T-helper 2 cell (primary cell): ENCODE results near the gene YOD1.

Source experiments
- DNase-seq, 5 experiments: peaks; one replicate each; pipeline versions ENCODE4 v3.0.0 to v3.0.0-alpha.2; 2012 to 2022
- total RNA-seq, 2 donors: gene quantifications; one replicate each; lab custom pipeline; 2026; lab: John Stamatoyannopoulos, UW

YOD1 gene
- total RNA-seq: 42.7 to 51.2 reads per million in 2 donors

DNA sequence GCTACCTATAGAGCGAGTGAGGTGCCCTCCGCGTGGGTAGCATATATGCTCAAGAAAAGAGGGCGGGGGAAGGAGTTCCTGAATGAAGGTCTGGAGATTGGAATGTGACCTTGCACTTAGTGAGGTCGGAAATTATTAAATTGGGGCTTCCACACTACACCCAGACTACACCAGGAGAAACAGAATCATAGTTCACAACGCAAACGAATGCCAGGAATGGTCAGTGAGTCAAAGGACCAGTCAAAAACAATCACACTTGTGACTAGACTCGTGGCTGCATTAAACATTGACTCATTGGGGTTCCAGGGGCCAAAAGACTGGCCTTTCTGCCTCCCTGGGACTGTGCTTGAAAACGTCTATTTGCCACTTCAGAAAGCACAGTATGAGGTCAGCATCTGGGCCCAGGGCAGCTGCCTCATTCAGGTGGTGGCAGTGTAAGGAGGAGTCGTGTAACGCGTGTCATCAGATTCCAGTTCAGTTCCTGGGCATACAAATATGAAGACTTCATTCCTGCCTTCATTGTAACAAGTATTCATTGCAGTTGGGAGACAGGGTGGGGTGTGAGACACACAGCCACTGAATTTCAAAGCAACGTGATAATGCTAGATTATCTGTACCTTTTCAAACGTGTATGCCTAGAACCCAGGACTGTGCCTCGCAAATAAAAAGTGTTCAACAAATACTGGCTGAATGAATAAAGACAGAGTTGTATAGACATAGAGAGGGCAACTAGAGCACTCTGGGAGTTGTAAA lies at the start of gene YOD1:
Gene YOD1 (minus strand): TSS at position 18 of the 753 bp plus-strand sequence. CDS start 178 bp downstream, outside the sequence.
- no peak for DNase-seq

DNA sequence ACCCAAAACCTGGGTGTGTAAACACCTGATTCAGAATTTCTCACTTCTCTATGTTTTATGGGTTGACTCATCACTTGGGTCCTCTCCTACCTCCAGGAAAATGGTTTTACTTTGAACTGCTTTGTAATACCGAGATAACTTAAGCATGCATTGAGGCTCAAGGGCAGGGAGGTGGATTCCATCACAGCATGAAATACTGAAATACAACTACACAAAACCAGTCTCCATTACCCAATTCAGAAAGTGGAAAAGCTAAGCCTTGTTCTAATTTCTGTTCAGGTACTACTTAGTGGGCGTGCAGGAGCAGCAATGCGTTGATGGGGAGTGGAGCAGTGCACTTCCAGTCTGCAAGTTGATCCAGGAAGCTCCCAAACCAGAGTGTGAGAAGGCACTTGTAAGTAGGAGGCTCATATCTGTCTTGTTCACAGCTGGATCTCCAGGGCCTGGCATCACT lies 46.9 kb upstream of the YOD1 start:
- peak in 1 of 5 experiments; percentile 58 for DNase-seq

GRCh38 chr1:207093944-207094343 lies 42.9 kb upstream of the YOD1 start:
- no peak for DNase-seq

DNA sequence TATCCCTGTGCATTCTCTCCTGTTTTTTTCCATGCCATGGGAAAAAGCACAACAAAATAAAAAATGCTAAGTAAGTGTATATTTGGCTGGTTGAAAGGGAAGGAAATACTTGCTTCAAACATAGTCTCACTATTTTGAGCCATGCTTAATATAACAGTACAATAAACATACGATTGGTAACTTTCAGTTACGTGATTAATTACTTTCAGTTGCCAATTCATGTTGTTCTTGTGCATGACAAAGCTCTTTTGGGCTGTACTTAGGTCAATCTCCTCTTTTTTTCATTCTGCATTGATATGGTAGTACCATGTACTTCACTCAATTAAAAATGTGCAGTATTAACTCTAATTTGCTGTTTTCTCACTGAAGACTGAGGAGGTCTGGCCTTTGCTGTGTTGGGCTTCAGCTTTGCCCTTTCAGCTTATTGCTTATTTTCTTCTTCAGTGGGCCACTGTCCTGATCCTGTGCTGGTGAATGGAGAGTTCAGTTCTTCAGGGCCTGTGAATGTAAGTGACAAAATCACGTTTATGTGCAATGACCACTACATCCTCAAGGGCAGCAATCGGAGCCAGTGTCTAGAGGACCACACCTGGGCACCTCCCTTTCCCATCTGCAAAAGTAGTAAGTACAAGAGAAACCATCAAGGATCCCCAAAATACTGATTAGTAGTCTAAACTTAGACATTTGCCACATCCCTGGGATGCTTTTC lies 40.3 kb upstream of the YOD1 start:
- DNase-seq: no peak

DNA sequence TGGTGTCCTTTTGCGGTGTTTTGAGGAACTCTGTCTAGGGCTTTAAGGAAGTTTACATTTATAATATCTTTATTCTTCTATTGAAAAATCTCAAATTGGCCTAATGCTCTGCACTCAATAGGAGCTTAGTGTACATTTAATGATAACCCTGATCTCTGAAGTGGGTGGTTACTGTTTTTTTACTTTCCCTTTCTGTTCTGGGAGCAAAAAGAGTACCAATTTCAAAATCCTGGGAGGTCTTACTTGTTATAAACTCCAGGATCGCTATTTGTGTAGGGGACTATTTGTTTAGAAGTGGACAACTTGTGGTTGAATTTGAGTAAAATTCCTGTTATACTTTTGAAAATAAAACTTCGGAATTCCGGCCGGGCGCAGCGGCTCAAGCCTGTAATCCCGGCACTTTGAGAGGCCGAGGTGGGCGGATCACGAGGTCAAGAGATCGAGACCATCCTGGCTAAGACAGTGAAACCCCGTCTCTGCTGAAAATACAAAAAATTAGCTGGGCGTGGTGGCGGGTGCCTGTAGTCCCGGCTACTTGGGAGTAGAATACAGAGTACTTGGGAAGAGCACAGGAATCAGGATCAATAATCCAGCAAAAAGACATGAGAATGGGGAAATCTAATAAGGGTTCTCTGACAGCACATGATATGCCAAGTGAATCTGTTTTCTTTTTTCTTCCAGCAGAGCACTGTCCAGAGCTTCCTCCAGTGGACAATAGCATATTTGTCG lies 38.8 kb upstream of the YOD1 start:
- no peak for DNase-seq

- peak in 1 of 5 experiments; percentile 11 for DNase-seq
Measured at GRCh38 chr1:207088701-207089626, 38.0 kb upstream of the YOD1 start, which contains the start of gene C4BPB. Gene C4BPB (plus strand): TSS chr1:207088860. CDS start chr1:207089532, 672 bp downstream.

GRCh38 chr1:207088161-207088560 lies 37.2 kb upstream of the YOD1 start:
- DNase-seq: no peak

GRCh38 chr1:207085887-207086286 lies 34.9 kb upstream of the YOD1 start:
- DNase-seq: no peak

- peak in 4 of 5 experiments; percentile 10 to 67 (median 20) for DNase-seq
Measured at GRCh38 chr1:207084701-207085180, 33.7 kb upstream of the YOD1 start.

DNA sequence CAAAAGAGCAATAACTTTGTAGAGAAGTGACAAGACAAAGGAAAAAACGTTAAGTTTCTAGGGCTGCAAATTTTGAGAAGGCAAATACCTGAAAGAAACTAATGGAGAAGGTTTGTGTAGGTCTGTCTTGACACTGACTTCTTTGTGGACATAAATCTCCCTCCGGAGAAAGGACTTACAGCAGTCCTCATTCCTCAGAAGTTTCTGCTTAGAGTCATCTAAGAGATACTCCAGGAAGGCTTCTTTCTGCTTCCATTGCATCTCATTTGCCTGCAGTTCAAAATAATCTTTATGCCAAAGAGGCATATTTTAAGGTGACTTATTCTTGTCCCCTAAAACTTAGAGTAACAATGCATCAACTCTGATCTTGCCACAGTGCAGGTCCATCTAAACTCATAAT lies 33.2 kb upstream of the YOD1 start:
- no peak for DNase-seq

DNA sequence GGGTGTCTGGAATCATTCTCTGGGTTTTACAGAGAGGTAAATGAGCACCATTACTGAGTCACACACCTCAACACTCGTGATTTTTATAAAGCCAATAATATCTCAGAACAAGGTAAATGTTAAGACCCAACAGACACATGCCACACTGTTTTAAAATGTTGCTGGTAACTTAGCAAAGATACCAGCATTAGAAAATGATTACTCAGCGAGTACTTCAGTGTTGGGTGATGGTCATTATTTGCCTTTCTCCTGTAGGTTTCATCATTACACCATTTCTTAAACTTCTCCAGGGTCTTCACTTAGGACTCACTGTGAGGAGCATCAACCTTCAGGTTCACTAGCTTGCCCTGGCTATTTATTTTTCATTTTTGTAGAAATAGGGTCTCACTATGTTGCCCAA lies 30.8 kb upstream of the YOD1 start:
- DNase-seq: no peak

- DNase-seq: no peak
Measured at GRCh38 chr1:207081088-207081487, 30.1 kb upstream of the YOD1 start.

GRCh38 chr1:207079706-207080241 lies 28.8 kb upstream of the YOD1 start:
- no peak for DNase-seq

DNA sequence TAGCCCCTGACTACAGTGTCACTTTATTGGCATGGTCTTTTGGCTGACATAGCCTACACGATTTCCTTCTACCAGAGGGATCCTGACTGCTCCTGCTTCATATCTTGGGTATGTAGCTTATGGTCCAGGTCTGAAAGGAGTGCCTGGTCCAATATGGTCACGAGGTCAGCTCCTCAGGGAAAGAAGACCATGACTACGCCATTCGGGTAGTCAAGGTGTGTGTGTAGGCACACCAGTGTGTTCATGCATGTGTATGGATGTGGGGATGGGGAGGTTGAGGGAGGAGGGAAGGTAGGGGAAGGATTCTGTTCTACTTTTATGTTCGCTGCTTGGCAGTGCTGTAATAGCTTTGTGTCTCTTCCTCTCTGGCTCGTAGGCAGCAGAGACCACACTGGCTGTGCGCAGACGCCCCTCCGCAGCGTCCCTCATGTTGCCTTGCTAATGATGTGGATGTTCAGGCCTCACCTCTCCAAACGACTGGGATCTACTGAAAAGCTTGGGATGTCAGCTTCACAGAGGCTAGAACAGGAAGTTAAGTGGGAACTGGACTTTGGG lies 27.6 kb upstream of the YOD1 start:
- DNase-seq: no peak

- DNase-seq: peak in 4 of 5 experiments; percentile 16 to 70 (median 38)
Measured at GRCh38 chr1:207077470-207078377, 26.7 kb upstream of the YOD1 start.

- DNase-seq: no peak
Measured at GRCh38 chr1:207077012-207077411, 26.0 kb upstream of the YOD1 start.

DNA sequence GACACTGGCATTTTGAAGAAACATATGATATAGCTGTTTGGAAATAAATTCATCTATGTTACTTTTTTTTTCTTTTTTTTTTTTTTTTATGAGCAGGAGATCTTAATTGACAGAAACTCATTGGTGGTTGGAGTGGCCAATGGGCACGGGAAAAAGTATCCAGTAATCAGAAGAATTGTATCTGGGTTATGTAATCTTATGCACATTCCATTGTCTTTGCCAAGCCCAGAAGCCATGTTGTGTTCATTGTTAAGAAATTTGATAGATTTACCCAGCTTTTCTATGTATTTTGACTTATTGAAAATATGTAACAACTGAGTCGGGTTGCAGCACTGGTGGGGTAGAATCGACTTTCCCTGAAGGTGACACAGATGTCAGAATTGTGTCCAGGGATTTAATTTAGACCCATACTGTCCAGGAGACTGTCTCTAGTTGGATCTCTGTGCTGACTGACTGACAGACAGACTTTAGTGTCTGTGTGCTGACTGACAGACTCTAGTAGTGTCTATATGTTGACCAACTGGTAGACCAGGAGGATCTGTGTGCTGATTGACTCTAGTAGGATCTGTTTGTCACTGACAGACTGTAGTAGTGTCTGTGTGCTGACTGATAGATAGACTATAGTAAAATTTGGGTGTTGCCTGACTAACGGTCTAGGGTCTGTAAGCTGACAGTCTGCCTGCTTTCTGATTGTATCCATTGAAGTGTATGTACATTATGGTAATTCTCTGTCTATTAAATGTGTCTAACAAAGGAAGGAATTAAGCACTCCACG lies 25.4 kb upstream of the YOD1 start:
- no peak for DNase-seq

- no peak for DNase-seq
Measured at GRCh38 chr1:207073906-207074820, 23.2 kb upstream of the YOD1 start.
